Hematopoietic multipotent progenitor cell (in vitro differentiated cells): ENCODE measurements around the gene FTL. TPM values are rescaled to one million over a fixed set of nuclear protein-coding genes. Genes with fewer than 3 reads are reported as not detected.

Source experiments
- DNase-seq, 3 donors: peaks; one replicate each; pipeline ENCODE4 v3.0.0-alpha.2; 2011 to 2015; ENCODE audit warnings: low read depth in 2 of 3, low spot score in 2 of 3
- total RNA-seq: library from RNA; depleted of rRNA; stranded (reverse); fragments of >200 nt; gene quantifications from one replicate; pipeline ENCODE4 v1.2.3, GENCODE V29; 2012

Gene FTL
- total RNA-seq, 1 donor: 1,014 TPM

- no peak for DNase-seq
Observed at GRCh38 chr19:48945415-48945814, 19.7 kb upstream of the FTL start.

- DNase-seq: no peak
Observed at GRCh38 chr19:48945817-48946216, 19.3 kb upstream of the FTL start.

- no peak for DNase-seq
Observed at GRCh38 chr19:48946463-48947257, 18.4 kb upstream of the FTL start.

GRCh38 chr19:48947258-48947542 is 17.9 kb upstream of the FTL start:
- DNase-seq: no peak

GRCh38 chr19:48950159-48950558 is 14.9 kb upstream of the FTL start:
- peak in 1 of 3 donors; percentile 21 for DNase-seq

GRCh38 chr19:48950830-48951519 is 14.1 kb upstream of the FTL start:
- DNase-seq: no peak

- DNase-seq: no peak
Observed at GRCh38 chr19:48953141-48953540, 12.0 kb upstream of the FTL start.

GRCh38 chr19:48953990-48954594 is 11.0 kb upstream of the FTL start:
- DNase-seq: no peak

- DNase-seq: peak; percentile 71 to 88 (median 86)
Observed at GRCh38 chr19:48954595-48955307, 10.4 kb upstream of the FTL start, which contains the start of gene BAX. BAX (plus strand) TSS chr19:48954875; CDS start chr19:48954929, 54 bp downstream.

GRCh38 chr19:48955308-48955958 is 9.7 kb upstream of the FTL start:
- no peak for DNase-seq

- no peak for DNase-seq
Observed at GRCh38 chr19:48958006-48958405, 7.1 kb upstream of the FTL start.

- peak in 1 of 3 donors; percentile 25 for DNase-seq
Observed at GRCh38 chr19:48959341-48960239, 5.5 kb upstream of the FTL start.

GRCh38 chr19:48961051-48961649 is 4.0 kb upstream of the FTL start:
- DNase-seq: no peak

GRCh38 chr19:48961673-48962028 is 3.5 kb upstream of the FTL start:
- no peak for DNase-seq

- peak in 2 of 3 donors; percentile 75 to 82 for DNase-seq
Observed at GRCh38 chr19:48962029-48962848, 2.9 kb upstream of the FTL start.

GRCh38 chr19:48962849-48963165 is 2.3 kb upstream of the FTL start:
- no peak for DNase-seq

GRCh38 chr19:48963371-48964204 is 1.5 kb upstream of the FTL start:
- peak in 2 of 3 donors; percentile 77 to 89 for DNase-seq
